ENCODE data around the gene LZTR1.

DNA sequence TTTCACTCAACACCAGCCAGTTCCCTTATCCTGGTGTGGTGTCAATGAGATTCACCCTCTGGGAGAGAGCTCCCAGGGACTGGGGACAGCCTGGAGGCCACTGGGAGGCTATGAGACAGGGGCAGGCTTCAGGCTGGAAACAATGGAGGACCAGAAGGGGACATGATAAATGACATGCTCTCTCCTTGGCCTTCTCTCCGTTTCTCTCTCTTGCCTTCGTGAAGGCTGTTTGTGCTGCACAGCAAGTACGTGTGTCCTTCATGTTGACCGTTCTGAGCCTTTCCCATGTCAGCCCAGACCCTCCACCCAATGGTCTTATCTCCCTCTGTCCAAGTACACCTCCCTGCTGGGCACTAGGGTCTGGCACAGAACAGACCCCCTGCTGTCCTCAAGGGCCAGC is 1.6 kb upstream of the LZTR1 start:
- TF ChIP-seq, protein P1, sequence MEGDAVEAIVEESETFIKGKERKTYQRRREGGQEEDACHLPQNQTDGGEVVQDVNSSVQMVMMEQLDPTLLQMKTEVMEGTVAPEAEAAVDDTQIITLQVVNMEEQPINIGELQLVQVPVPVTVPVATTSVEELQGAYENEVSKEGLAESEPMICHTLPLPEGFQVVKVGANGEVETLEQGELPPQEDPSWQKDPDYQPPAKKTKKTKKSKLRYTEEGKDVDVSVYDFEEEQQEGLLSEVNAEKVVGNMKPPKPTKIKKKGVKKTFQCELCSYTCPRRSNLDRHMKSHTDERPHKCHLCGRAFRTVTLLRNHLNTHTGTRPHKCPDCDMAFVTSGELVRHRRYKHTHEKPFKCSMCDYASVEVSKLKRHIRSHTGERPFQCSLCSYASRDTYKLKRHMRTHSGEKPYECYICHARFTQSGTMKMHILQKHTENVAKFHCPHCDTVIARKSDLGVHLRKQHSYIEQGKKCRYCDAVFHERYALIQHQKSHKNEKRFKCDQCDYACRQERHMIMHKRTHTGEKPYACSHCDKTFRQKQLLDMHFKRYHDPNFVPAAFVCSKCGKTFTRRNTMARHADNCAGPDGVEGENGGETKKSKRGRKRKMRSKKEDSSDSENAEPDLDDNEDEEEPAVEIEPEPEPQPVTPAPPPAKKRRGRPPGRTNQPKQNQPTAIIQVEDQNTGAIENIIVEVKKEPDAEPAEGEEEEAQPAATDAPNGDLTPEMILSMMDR (conservative IDR thresholded peaks at IDR 0.05; ENCODE audit: low read length): no peak
- no peak for TF ChIP-seq EZH2phosphoT487 (IDR thresholded peaks at IDR 0.05; ENCODE audit: borderline replicate concordance)
